ENCODE results near the gene FCSK. TPM values are rescaled to one million over a fixed set of nuclear protein-coding genes. Genes with fewer than 3 reads are reported as not detected.

FCSK gene
- 7.6 and 12.0 TPM in 2 replicates for total RNA-seq

GRCh38 chr16:70454222-70455034, at the start of gene FCSK:
TSS of gene FCSK (plus strand) at chr16:70454595. CDS start at chr16:70463191, 8,596 bp downstream.

DNA sequence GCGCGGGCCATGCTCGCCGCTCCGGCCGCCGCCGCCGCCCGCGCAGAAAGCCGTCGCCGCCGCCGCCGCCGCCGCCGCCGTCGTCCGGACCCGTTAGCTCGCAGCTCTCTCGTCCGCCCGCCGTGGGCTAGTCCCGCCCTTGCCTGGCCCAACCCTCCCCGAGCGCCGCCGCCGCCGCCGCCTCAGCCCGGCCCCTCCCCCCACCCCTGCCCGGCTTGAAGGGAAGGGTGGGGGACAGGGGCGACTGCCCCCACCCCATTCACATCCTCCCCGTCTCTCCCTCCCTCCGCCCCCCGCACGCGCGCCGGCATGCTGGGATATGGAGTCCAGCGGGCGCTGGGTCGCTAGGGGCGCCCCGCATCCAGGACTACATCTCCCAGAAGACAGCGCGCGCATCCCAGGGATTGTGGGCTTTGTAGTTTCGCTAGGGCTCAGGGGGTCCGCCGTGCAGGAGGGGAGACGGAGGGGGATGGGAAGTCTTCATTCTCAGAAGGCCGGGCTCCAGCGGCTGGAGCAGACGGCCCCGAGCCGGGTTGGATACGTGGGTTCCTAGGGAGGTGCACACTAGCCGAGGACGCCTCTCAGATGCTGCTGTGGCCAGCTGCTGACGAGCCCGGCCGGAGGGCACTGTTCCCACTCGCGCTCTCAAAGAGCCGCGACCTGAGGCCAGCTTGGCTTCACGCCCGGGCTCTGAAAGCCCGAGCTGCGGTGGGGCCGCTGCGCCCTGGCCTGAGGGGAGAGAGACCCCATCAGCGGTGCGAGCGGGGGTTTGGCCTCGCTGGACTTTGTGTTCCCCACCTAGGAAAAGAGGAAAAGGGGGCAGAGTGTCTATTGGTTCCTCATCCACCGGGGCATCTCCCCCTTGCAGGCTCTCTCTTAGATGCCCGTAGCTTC, 15.2 kb upstream of the FCSK start, which contains the start of gene ST3GAL2:
ST3GAL2 (minus strand) TSS at position 132 of the 894 bp plus-strand sequence. CDS start 40,570 bp downstream, outside the sequence.

GRCh38 chr16:70523076-70523742, 68.8 kb downstream of the FCSK start, which contains the start of gene COG4:
TSS of gene COG4 (minus strand) at chr16:70523554. CDS start at chr16:70523543, 11 bp downstream.

DNA sequence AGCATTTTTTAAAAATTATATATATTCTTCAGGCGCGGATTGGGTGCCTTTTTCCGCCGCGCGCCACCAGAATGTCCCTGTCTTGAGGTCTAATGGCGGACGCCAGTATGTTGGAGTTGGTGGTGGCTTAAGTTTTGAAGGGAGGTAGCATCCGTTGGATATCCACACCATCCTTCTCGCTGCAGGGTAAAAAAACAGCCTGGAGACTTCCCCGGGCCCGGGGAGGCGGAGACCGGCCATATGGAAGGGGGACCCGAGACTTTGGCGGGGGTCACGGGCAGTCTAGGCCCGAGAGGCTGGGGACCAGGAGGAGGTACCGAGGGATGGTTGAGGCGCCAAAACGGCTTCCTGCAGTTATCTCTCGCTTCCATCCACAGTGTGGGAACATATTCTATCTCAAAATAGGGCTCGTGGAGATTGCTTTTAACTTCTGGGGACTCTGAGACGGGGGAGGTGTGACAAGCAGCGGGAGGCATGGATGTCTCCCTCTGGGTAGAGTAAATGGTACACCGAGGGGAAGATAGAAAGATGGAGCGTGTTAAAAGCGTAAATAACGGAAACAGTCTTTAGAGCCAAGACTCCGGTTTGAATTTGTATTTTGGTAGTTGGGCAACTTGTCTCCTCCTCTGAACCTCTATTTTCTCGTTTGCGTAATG, 69.5 kb downstream of the FCSK start, which contains the start of gene SF3B3:
SF3B3 (plus strand) TSS at position 74 of the 656 bp plus-strand sequence. CDS start 2,841 bp downstream, outside the sequence.

Other genes with a start within 250 kb of the FCSK start
- gene EXOSC6, start 202.7 kb upstream of the FCSK start, total RNA-seq: 25.1 and 39.4 TPM in 2 replicates
- gene AARS1, start 165.1 kb upstream of the FCSK start, total RNA-seq: 88.9 and 139 TPM in 2 replicates
- gene DDX19B, start 155.4 kb upstream of the FCSK start, total RNA-seq: 22.7 TPM in 2 replicates
- 23.5 and 46.7 TPM in 2 replicates for gene DDX19A, start 107.7 kb upstream of the FCSK start, total RNA-seq
- gene ST3GAL2, start 15.5 kb upstream of the FCSK start, total RNA-seq: 32.7 and 59.7 TPM in 2 replicates
- gene COG4, start 69.0 kb downstream of the FCSK start, total RNA-seq: 87.1 and 89.4 TPM in 2 replicates
- gene SF3B3, start 69.2 kb downstream of the FCSK start, total RNA-seq: 39.0 and 148 TPM in 2 replicates
- 1.3 and 14.3 TPM in 2 replicates for gene IL34, start 192.0 kb downstream of the FCSK start, total RNA-seq
- 15.7 and 36.9 TPM in 2 replicates for gene MTSS2, start 231.5 kb downstream of the FCSK start, total RNA-seq